BE2C (cell line): ENCODE data around the gene FABP3.

Experiments
- DNase-seq: peaks from one replicate; pipeline ENCODE4 v3.0.0-alpha.2; 2020
- H3K27me3 ChIP-seq: fragments of 250-450 bp; sonication (Bioruptor Pico); 2 replicates; pipeline ENCODE4 v1.5.1; 2020; ENCODE audit warnings: mild to moderate bottlenecking
- H3K36me3 ChIP-seq: fragments of 250-450 bp; sonication (Bioruptor Pico); 2 replicates; pipeline ENCODE4 v1.5.1; 2020; ENCODE audit warnings: mild to moderate bottlenecking
- H3K4me1 ChIP-seq: fragments of 250-450 bp; sonication (Bioruptor Pico); 2 replicates; pipeline ENCODE4 v1.5.1; 2020
- H3K4me3 ChIP-seq: 2 replicates; pipeline ENCODE4 v1.5.1; 2011; ENCODE audit warnings: low read depth, low read length
- H3K9me3 ChIP-seq: fragments of 250-450 bp; sonication (Bioruptor Pico); 2 replicates; pipeline ENCODE4 v1.5.1; 2020
- CTCF ChIP-seq: IDR thresholded peaks from 2 replicates; pipeline ENCODE4 v1.5.1; 2012; ENCODE audit warnings: mild to moderate bottlenecking, low read depth, low read length

Gene FABP3

GRCh38 chr1:31348449-31348848, 24.4 kb downstream of the FABP3 start:
- Histone ChIP-seq H3K9me3 (no peaks in the 10 kb centered on the region), H3K4me1 (no peaks in the 10 kb centered on the region), H3K27me3 (no peaks in the 10 kb centered on the region), H3K4me3 (no peak overlapping the region), H3K36me3 (no peaks in the 10 kb centered on the region)
- no peak for TF ChIP-seq CTCF
- no peak for DNase-seq

GRCh38 chr1:31346785-31347184, 26.1 kb downstream of the FABP3 start:
- H3K9me3 ChIP-seq: no peaks in the 10 kb centered on the region
- DNase-seq: no peak
- no peak for TF ChIP-seq CTCF
- H3K4me3 ChIP-seq: no peak overlapping the region
- H3K27me3 ChIP-seq: no peaks in the 10 kb centered on the region
- H3K4me1 ChIP-seq: no peaks in the 10 kb centered on the region
- no peaks in the 10 kb centered on the region for H3K36me3 ChIP-seq

- DNase-seq: no peak
- H3K4me3 ChIP-seq: no peak overlapping the region
- no peaks in the 10 kb centered on the region for H3K36me3 ChIP-seq
- H3K9me3 ChIP-seq: no peaks in the 10 kb centered on the region
- H3K4me1 ChIP-seq: no peaks in the 10 kb centered on the region
- TF ChIP-seq CTCF: no peak
- no peaks in the 10 kb centered on the region for H3K27me3 ChIP-seq
Measured at GRCh38 chr1:31345635-31346034, 27.2 kb downstream of the FABP3 start.

- Histone ChIP-seq H3K9me3 (no peaks in the 10 kb centered on the region), H3K4me1 (no peaks in the 10 kb centered on the region), H3K4me3 (no peak overlapping the region), H3K36me3 (no peaks in the 10 kb centered on the region), H3K27me3 (no peaks in the 10 kb centered on the region)
- no peak for DNase-seq
- no peak for TF ChIP-seq CTCF
Measured at GRCh38 chr1:31344503-31344902, 28.4 kb downstream of the FABP3 start.

- no peak for TF ChIP-seq CTCF
- Histone ChIP-seq H3K9me3 (no peaks in the 10 kb centered on the region), H3K4me3 (no peak overlapping the region), H3K4me1 (no peaks in the 10 kb centered on the region), H3K36me3 (no peaks in the 10 kb centered on the region), H3K27me3 (no peaks in the 10 kb centered on the region)
- no peak for DNase-seq
Measured at GRCh38 chr1:31336687-31337467, 36.0 kb downstream of the FABP3 start.

GRCh38 chr1:31335007-31335406, 37.9 kb downstream of the FABP3 start:
- no peaks in the 10 kb centered on the region for H3K4me1 ChIP-seq
- no peak for DNase-seq
- H3K4me3 ChIP-seq: no peak overlapping the region
- no peaks in the 10 kb centered on the region for H3K36me3 ChIP-seq
- no peaks in the 10 kb centered on the region for H3K27me3 ChIP-seq
- H3K9me3 ChIP-seq: no peaks in the 10 kb centered on the region
- peak; percentile 67 for TF ChIP-seq CTCF
